C4-2B (cell line): ENCODE data around the gene DAZL.

Experiments used
- ZFX ChIP-seq: fragments of 450-650 bp; IDR thresholded peaks from 2 replicates; pipeline ENCODE4 v1.6.1; 2017
- TF ChIP-seq, protein P1 (sequence below): fragments of 450-650 bp; conservative IDR thresholded peaks from 2 replicates; pipeline ENCODE4 v1.5.1; 2017; ENCODE audit warnings: mild to moderate bottlenecking

DNA sequence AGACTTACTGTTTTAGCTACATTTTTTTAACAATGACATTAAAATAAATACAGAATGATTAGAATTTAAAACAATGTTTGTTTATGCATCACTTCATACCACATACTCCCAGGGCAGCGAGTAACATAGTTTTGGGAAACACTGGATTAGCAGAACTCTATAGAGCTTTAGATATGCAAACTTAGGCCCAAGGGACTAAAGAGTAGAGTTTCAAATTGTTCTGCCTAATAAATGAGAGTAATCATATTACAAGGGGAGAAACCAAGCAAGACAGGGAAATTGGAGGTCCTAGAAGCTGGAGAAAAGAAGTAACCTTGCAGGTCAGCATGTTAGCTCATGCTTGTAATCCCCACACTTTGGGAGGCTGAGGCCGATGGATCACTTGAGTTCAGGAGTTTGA is 3.6 kb upstream of the DAZL start:
- TF ChIP-seq, protein P1, sequence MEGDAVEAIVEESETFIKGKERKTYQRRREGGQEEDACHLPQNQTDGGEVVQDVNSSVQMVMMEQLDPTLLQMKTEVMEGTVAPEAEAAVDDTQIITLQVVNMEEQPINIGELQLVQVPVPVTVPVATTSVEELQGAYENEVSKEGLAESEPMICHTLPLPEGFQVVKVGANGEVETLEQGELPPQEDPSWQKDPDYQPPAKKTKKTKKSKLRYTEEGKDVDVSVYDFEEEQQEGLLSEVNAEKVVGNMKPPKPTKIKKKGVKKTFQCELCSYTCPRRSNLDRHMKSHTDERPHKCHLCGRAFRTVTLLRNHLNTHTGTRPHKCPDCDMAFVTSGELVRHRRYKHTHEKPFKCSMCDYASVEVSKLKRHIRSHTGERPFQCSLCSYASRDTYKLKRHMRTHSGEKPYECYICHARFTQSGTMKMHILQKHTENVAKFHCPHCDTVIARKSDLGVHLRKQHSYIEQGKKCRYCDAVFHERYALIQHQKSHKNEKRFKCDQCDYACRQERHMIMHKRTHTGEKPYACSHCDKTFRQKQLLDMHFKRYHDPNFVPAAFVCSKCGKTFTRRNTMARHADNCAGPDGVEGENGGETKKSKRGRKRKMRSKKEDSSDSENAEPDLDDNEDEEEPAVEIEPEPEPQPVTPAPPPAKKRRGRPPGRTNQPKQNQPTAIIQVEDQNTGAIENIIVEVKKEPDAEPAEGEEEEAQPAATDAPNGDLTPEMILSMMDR = no peak
- no peak for TF ChIP-seq ZFX
